G401.6 (cell line): ENCODE results near the gene OGFR.

Source experiments
- FAIRE-seq: peaks from 2 replicates; lab custom pipeline; 2012; peaks lifted over from hg19 to GRCh38; lab: Jason Lieb, UNC

Gene OGFR

DNA sequence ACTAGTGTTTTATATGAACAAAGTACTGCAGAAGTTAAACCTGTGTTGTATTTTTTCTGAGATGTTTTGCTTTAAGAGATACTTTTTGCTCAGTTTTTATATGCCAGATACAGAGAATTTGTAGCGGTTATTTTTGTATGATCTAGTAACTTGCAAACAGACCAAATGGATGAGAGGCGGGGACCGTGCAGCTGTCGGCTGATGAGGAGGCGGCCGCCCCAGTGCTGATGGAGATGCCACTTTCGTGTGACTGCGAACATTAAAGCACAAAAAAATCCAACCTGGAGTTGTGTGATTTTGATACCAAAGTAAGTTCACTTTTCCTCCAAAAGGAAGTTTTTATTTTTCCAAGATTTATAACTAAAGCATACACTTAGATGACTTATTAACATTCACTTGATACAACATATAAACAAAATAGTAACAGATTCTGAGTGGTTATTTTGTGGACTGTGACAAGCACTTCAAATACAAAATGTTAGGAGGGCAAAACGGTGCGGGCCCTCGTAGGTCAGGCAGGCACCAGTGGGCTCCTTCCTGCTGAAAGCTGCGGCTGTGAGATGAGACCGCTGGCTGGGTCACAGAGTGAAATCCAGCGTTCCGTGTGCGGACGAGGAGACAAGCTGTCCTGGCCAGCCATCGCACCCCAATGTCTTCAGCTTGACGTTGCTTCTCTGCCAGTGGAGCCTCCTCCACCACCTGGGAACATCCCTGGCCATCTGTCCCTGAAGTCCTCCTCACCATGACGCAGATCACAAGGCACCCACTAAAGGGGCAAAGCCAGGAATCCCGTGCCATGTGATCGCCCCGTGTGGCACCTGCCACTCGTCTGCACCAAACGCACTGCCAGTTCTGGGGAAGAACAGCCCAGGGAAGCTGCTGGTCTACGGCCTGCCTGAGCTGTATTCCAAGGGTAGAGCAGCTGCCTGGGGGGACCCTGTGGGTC lies 4.0 kb upstream of the OGFR start:
- no peak for FAIRE-seq

DNA sequence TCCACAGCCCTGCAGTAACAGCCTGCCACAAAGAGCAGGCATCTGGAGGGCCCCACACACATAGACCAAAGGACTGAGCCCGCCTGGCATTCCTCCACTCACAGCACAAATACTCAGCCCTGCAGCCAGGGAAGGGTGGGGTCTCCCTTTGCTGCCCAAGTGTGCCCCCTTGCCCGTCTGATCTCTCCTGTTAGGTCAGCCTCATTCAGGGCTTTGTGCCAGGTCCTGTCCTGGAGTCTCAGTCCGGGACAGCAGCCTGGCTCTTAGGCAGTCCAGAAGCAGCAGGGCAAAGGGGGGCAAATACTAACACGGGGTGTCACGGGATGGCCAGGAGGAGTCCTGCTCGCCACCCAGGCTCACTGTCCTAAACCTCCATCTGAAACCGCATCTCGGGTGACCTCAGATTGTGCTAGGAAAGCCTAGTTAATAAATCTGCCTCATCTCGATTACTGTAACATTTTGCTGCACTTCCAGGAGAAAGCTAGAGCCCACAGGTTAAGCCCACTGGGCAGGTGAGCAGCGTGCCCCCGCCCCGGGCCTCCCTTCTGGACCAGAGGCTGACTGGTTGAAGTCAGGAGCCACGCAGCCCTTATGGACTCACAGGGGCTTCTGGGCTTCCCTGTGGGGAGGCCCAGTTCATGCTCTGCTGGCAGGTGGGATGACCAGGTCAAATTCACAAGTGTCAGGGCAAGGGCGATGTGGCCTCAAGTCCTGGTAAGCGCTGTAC lies 3.2 kb upstream of the OGFR start:
- FAIRE-seq = no peak

DNA sequence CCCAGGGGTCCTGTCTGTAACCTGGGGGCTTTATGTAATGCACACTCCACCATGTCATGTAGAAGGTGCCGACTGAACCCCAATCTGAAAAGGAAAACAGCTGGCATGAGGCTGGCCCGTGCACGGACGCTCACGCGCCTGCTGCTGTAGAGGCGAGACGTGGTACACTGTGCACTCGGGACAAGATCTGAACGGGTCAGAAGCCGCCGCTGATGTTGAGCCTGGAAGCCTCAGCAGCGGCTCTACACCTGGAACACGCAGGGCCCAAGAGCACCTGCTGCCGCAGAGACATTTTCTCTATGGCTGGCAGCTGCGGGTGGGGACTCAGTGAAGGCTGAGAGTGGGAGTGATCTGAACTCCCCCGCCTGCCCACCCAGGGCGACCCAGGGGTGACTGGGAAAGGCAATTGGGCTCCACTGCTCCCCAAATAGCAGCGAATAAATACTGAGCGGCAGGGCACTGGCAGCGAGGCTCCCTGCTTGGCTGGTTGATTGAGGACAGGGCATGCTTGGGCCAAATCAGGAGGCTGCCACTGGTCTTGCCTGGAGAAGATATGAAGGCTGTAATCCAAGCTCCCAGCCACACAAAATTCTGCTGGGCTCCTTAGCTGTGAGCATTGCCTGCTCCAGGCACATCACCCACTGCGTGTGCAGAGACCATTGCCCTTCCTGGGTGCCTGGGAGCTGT lies 2.5 kb upstream of the OGFR start:
- no peak for FAIRE-seq

DNA sequence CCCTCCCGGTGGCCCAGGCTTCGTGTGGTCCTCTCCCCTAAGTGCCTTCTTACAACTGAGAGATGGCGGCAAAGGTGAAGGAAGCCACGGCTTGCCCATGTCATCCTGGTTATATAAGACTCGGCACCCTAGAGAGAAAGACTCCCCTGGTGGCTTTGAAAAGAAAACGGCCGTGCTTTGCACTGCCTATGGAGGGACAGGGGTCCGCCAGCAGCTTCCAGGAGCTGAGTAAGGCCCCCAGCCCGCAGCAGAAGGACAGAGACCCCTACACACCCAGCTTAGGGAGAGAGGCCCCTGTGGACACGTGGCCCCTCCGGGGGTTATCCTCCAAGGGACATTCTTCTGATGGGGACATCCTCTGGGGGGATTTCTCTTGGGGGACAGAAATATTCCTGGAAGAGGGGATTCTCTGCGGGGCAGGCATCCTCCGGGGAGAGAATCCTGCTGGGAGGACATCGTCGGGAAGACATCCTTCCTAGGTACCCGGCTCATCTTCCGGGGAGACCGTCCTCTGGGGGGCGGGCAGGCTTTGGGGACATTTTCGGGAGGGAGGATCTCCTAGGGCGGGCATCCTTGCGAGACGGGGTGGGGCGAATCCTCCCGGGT lies 511 bp upstream of the OGFR start:
- FAIRE-seq = no peak

DNA sequence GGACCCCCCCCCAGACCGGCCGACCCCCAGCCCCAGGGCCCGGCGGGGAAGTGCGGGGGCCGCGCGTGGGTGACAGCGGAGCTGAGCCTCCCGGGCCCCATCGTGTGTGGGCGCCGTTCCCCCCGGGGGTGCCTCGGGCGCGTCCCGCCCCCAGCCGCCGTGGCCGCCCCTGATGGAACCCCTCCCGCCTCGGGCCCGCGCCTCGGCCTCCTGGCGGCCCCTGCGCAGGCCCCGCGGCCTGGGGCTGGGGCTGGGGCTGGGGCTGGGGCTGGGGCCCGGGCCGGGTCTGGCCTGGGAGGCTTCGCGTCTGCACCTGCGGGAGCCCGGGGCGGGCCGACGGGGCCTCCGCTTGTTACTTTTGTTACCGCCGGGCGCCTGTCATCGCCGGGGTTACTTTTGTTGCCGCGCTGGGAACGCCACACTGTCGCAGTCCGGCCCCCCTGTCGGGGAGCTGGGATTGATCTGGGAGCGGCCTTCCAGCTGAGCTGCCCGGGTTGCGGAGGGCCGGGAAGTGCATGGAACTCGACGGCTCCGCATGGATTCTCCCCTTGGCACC lies 598 bp downstream of the OGFR start:
- no peak for FAIRE-seq

DNA sequence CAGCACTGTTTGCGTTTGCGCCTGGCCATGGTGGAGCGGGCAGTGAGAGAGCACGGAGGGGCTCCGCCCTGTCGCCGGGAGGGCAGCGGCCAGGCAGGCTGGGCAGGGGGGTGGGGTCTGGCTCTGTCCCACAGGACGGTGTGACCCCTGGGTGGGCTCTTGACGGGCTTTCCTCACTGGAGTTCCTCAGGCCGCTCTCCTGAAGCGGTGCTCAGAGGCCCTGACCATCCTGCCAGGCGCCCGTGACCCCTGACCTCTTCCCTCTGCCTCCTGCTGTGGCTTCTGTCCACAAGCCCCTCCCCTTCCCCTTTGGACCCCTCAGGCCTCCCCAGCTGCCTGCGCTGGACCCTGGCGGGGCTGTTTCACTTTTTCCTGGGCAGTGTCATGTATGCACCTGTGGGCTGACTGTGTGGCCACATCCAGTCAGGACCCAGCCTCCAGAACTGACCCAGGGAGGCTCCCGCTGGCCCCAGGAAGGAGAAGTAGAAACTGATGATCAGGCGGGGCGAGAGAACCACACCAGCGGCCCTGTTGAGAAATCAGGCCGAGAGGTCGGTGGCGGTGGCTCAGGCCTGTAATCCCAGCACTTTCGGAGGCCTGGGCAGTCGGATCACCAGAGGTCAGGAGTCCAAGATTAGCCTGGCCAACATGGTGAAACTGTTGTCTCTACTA lies 1.2 kb downstream of the OGFR start:
- FAIRE-seq = no peak

DNA sequence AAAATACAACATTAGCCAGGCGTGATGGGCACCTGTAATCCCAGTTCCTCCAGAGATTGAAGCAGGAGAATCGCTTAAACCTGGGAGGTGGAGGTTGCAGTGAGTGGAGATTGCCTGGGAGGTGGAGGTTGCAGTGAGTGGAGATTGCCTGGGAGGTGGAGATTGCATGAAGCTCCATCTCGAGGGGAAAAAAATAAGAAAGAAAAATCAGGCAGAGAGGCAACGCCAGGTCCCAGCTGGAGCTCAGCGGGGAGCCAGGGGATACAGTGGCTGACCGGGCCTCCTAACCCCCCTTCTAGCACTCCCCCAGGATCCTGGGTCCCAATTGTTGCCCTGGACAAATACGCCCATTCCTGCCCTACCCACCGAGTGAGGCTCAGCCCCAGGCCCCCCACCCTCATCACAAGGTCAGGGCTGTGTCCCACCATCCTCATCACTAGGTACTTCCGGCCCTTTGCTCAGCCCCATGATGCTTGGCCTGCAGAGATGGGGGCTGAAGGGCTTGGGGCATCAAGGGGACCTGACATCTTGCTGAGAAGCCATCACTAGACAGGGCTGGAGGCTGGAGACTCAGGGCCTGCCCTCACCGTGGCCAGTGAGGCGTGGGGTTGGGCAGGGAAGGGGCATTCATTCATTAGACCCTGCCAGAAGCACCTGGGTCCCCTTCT lies 1.9 kb downstream of the OGFR start:
- FAIRE-seq = no peak

DNA sequence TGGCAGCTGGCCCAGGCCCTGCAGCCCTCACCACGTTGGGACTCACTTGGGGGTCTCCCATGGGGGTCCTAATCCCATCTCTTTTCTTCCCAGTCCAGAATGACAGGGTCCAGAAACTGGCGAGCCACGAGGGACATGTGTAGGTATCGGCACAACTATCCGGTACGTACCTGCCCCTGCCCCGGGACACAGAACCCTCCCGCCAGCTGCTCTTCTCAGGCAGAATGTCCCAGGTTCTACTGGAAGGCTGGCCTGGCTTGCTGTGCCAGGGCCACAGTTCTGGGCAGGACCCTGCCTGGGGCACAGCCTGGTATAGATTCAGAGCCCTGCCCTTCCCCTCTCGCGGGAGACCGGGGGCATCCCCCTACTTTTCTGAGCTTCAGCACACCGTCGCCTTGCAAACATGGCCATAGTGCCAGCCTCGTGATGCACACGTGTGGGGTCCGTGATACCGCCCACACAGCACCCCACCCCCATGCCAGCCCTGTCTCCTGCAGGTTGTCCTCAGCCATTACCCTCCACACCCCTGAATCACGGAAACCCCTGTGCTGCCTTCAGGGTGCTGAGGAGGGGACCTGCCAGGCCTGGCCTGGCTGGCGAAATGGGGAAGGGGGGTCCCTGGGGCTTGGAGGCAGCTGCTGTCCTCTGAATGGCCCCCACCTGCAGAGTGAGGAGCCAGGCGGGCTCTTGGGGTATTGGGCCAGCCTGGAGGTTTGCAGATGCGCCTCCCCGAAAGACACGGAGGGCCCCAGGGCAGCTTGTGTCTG lies 3.0 kb downstream of the OGFR start:
- FAIRE-seq = no peak

DNA sequence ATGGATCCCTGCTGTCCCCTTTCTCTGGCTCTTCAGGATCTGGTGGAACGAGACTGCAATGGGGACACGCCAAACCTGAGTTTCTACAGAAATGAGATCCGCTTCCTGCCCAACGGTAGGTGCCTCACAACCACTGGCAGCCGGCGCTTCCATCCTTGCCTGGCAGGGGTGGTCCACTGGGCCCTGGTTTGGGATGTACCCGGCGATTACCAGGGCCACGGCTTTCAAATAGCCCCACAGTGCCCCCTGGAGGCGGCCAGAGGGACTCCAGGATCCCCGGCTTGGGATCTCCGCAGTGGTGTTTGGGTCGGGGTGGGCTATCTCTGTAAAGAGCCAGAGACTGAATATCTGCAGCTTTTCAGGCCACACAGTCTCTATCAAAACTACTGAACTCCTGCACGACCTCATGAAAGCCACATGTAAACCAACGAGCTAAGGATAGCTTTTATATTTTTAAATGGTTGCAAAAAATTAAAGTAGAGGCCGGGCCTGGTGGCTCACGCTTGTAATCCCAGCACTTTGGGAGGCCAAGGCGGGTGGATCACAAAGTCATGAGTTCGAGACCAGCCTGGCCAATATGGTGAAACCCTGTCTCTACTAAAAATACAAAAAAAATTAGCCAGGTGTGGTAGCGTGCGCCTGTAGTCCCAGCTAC lies 3.7 kb downstream of the OGFR start:
- FAIRE-seq = no peak

DNA sequence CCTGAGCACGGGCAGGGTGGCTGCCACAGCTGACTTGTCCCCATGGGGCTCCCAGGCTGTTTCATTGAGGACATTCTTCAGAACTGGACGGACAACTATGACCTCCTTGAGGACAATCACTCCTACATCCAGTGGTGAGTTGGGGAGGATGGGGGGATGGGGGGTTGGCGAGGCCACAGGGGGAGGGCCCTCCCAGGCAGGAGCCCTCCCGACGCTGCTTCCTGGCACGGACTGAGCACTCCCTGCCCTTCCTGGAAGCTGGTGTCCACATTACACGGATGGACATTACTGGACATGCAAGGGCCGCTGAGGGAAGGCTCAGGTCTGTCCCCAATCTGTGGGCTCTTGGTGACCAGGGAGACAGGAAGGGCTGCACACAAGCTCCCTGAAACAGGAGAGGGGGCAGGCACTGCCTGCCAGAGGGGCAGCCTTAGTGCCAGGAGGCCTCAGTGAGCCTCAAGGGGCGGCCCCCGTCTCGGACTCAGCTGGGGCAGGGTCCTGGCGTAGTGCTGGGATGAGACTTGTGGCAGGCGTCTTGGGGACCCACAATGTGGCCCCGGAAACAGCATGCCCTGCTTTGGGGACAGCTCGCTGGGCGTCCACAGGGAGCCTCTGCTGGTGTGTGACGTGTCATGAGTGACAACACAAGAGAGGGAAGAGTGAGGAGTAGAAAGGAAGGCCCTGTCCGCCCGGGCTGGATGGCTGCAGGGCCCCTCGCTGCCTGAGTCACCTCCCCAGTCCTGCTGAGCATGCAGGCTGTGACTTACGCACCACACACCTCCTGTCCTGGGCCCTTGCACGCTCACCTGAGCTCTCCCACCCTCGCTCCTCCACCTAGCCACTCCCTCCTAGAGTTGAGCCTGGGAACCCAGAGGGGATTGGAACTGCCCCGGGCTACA lies 5.1 kb downstream of the OGFR start:
- FAIRE-seq = no peak

DNA sequence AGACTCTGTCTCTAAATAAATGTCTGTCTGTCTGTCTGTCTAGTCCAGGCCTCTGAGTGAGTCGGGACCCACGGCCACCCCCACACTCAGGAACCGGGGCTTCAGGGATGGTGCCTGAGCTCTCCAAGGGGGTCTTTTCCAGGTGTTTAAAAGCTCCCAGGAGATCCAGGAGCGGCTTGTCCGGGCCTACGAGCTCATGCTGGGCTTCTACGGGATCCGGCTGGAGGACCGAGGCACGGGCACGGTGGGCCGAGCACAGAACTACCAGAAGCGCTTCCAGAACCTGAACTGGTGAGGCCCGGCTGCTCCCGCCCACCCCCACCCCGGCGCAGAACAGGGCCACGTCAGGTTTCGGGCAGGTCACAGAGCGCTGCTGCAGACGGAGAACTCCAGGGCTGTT lies 6.7 kb downstream of the OGFR start:
- FAIRE-seq = no peak

DNA sequence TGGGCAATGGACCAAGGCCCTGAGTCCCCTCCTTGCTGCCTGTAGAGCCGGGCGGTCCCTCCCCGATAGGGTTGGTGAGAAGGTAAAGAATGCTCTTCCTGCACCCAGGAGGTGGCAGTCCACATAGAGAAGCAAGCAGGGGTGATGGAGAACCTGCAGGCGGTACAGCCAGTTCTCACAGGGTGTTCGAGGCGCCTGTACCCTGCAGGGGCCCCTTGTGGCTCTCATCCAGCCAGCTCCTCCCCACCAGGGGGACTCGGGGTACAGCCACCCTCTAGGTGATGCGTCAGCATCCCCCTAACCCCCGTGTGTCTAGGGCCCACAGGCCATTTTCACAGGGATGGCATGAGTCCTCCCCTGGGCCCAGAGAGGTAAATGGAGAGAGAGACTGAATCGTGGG lies 7.1 kb downstream of the OGFR start:
- FAIRE-seq = no peak

DNA sequence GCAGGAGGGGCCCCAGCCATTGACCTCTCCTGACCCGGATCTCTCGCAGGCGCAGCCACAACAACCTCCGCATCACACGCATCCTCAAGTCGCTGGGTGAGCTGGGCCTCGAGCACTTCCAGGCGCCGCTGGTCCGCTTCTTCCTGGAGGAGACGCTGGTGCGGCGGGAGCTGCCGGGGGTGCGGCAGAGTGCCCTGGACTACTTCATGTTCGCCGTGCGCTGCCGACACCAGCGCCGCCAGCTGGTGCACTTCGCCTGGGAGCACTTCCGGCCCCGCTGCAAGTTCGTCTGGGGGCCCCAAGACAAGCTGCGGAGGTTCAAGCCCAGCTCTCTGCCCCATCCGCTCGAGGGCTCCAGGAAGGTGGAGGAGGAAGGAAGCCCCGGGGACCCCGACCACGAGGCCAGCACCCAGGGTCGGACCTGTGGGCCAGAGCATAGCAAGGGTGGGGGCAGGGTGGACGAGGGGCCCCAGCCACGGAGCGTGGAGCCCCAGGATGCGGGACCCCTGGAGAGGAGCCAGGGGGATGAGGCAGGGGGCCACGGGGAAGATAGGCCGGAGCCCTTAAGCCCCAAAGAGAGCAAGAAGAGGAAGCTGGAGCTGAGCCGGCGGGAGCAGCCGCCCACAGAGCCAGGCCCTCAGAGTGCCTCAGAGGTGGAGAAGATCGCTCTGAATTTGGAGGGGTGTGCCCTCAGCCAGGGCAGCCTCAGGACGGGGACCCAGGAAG lies 7.7 kb downstream of the OGFR start:
- no peak for FAIRE-seq

DNA sequence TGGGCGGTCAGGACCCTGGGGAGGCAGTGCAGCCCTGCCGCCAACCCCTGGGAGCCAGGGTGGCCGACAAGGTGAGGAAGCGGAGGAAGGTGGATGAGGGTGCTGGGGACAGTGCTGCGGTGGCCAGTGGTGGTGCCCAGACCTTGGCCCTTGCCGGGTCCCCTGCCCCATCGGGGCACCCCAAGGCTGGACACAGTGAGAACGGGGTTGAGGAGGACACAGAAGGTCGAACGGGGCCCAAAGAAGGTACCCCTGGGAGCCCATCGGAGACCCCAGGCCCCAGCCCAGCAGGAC lies 8.2 kb downstream of the OGFR start:
- FAIRE-seq = no peak

DNA sequence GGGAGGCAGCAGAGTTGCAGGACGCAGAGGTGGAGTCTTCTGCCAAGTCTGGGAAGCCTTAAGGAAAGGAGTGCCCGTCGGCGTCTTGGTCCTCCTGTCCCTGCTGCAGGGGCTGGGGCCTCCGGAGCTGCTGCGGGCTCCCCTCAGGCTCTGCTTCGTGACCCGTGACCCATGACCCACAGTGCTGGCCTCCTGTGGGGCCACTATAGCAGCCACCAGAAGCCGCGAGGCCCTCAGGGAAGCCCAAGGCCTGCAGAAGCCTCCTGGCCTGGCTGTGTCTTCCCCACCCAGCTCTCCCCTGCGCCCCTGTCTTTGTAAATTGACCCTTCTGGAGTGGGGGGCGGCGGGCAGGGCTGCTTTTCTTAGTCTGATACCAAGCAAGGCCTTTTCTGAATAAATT lies 9.0 kb downstream of the OGFR start:
- no peak for FAIRE-seq

DNA sequence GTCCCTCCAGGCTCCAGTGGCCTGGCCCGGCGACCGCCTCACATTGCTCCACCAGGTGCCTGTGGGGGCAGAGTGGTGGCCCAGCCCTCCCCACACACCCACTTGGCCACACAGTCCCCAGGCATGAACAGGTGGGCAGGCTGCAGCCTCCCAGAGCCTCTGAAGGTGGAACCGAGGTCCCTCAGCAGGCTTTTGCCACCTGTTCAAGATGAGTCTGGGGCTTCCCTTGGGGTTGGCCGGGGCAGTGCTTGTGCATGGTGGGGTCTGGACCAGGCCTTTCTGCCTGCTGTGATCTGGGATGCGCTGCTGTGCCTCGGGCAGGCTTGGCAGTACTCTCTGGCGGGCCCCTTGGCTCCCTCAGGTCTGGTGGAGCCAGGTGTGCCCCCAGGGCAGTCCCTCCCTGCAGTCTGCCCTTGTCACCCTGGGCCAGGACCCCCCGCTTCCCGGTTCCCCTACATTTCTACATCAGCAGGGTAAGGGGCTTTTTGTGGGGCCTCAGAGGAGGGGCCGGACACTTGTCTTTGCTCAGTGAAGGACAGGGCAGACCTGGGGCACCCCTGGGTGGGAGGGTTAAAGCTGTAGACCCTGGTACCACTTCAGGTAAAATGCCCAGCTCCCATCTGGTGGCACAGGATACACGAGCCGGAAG lies 9.5 kb downstream of the OGFR start:
- FAIRE-seq = no peak

DNA sequence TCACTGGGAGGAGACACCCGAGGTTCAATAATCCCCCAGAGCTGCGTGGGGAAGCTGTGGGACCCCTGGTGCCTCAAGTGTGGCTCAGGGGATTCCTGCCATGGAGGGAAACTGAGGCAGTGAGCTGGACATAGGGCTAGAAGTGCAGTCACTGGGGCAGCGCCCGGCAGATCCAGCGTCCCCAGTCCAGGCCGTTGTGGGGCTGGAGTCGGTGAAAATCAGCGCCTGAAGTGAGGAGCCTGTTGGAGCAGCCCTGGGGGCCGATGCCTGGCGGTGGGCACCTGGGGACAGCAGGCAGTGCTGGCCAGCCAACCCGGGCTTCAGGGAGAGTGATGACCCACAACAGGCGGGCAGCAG lies 10.1 kb downstream of the OGFR start:
- no peak for FAIRE-seq
